PC-9 (cell line): ENCODE results near the gene ARL3.

ENCODE experiments used
- EZH2 ChIP-seq: fragments of 200-600 bp; sonication (generic); IDR thresholded peaks from 2 replicates; pipeline ENCODE4 v1.8.0; 2017; ENCODE audit warnings: antibody characterized with exemption, low read depth
- TF ChIP-seq, protein P1 (sequence below): fragments of 200-600 bp; sonication (generic); conservative IDR thresholded peaks from 2 replicates; pipeline ENCODE4 v1.6.1; 2017; ENCODE audit warnings: mixed run types, antibody characterized with exemption, mild to moderate bottlenecking, moderate library complexity

DNA sequence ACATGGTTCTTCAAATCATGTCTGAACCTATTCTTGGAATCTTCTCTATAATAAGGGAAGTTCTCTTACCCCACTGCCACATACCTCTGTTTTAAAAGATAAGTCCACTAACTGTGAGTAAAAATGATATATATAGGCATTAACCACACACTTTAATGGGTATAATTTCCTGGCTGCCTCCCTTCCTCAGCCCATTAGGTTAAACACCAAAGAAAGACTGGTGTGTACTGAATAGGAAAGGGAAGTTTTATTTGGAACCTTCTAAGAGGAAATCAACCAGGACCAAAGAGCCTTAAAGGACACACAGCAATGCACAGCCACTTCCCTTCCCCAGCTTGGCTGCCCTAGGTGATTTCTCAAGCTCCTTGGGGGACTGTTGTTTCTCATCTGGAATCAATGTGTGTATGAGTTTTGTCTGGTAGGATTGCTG lies 24.5 kb upstream of the ARL3 start:
- TF ChIP-seq, protein P1, sequence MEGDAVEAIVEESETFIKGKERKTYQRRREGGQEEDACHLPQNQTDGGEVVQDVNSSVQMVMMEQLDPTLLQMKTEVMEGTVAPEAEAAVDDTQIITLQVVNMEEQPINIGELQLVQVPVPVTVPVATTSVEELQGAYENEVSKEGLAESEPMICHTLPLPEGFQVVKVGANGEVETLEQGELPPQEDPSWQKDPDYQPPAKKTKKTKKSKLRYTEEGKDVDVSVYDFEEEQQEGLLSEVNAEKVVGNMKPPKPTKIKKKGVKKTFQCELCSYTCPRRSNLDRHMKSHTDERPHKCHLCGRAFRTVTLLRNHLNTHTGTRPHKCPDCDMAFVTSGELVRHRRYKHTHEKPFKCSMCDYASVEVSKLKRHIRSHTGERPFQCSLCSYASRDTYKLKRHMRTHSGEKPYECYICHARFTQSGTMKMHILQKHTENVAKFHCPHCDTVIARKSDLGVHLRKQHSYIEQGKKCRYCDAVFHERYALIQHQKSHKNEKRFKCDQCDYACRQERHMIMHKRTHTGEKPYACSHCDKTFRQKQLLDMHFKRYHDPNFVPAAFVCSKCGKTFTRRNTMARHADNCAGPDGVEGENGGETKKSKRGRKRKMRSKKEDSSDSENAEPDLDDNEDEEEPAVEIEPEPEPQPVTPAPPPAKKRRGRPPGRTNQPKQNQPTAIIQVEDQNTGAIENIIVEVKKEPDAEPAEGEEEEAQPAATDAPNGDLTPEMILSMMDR, result no peak
- TF ChIP-seq EZH2, result no peak
